ENCODE results near the gene RIMKLB. TPM values are rescaled to one million over a fixed set of nuclear protein-coding genes. Genes with fewer than 3 reads are reported as not detected.

RIMKLB gene
- total RNA-seq, 1 experiment from 2014 or later = 34.4 TPM

GRCh38 chr12:8813572-8814357, 116.0 kb downstream of the RIMKLB start:
- no peaks in the 10 kb centered on the region for H3K4me1 Mint-ChIP-seq (ENCODE audit: insufficient read depth, unreplicated experiment)
- H3K36me3 Mint-ChIP-seq (ENCODE audit: insufficient read depth, unreplicated experiment) = no peaks in the 10 kb centered on the region
- CTCF ChIA-PET = interaction anchor here (0.6 kb wide), 2 partner anchors 33 to 71 kb away, joined by 4 to 6 read pairs; no protein-coding TSS in a partner anchor
- no peak overlapping the region for H3K27ac Mint-ChIP-seq (ENCODE audit: low read depth, unreplicated experiment)
- BruUV-seq (replicated peaks) = no TSS peak
- TF ChIP-seq CTCF (IDR thresholded peaks at IDR 0.05; ENCODE audit: unreplicated experiment) = no peak
- intact Hi-C loops (cut with micrococcal nuclease) = no loop called here
- DNase-seq (ENCODE audit: unreplicated experiment) = no peak
- H3K9me3 Mint-ChIP-seq (ENCODE audit: unreplicated experiment) = no peaks in the 10 kb centered on the region
- no peaks in the 10 kb centered on the region for H3K27me3 Mint-ChIP-seq (ENCODE audit: insufficient read depth, unreplicated experiment)
- no peak overlapping the region for H3K4me3 Mint-ChIP-seq (ENCODE audit: unreplicated experiment)
- POLR2A ChIA-PET = no interaction called here

- ChIA-PET POLR2A (no interaction called here), CTCF (interaction anchor here (0.6 to 1.5 kb wide), 4 partner anchors 14 to 272 kb away, joined by 3 to 8 read pairs (median 3); no protein-coding TSS in a partner anchor)
- Mint-ChIP-seq H3K36me3 (ENCODE audit: insufficient read depth, unreplicated experiment) (no peaks in the 10 kb centered on the region), H3K27ac (ENCODE audit: low read depth, unreplicated experiment) (no peak overlapping the region), H3K4me3 (ENCODE audit: unreplicated experiment) (no peak overlapping the region), H3K27me3 (ENCODE audit: insufficient read depth, unreplicated experiment) (no peaks in the 10 kb centered on the region), H3K4me1 (ENCODE audit: insufficient read depth, unreplicated experiment) (no peaks in the 10 kb centered on the region), H3K9me3 (ENCODE audit: unreplicated experiment) (no peaks in the 10 kb centered on the region)
- no TSS peak for BruUV-seq (replicated peaks)
- intact Hi-C loops (cut with micrococcal nuclease) = no loop called here
- TF ChIP-seq CTCF (IDR thresholded peaks at IDR 0.05; ENCODE audit: unreplicated experiment) = no peak
- no peak for DNase-seq (ENCODE audit: unreplicated experiment)
These were observed 118.8 kb downstream of the RIMKLB start for GRCh38 chr12:8816448-8817050.

- no peak for DNase-seq (ENCODE audit: unreplicated experiment)
- H3K4me1 Mint-ChIP-seq (ENCODE audit: insufficient read depth, unreplicated experiment) = no peaks in the 10 kb centered on the region
- ChIA-PET POLR2A (interaction anchor here (0.7 kb wide), 1 partner anchor 904 kb away, joined by 4 read pairs; no protein-coding TSS in a partner anchor), CTCF (interaction anchor here (1.4 to 1.7 kb wide), 3 partner anchors 72 to 273 kb away, joined by 3 to 6 read pairs (median 3); no protein-coding TSS in a partner anchor)
- no peak overlapping the region for H3K4me3 Mint-ChIP-seq (ENCODE audit: unreplicated experiment)
- intact Hi-C loops (cut with micrococcal nuclease) = no loop called here
- no peaks in the 10 kb centered on the region for H3K36me3 Mint-ChIP-seq (ENCODE audit: insufficient read depth, unreplicated experiment)
- TF ChIP-seq CTCF (IDR thresholded peaks at IDR 0.05; ENCODE audit: unreplicated experiment) = no peak
- H3K9me3 Mint-ChIP-seq (ENCODE audit: unreplicated experiment) = no peaks in the 10 kb centered on the region
- no peaks in the 10 kb centered on the region for H3K27me3 Mint-ChIP-seq (ENCODE audit: insufficient read depth, unreplicated experiment)
- H3K27ac Mint-ChIP-seq (ENCODE audit: low read depth, unreplicated experiment) = no peak overlapping the region
- no TSS peak for BruUV-seq (replicated peaks)
These were observed 120.1 kb downstream of the RIMKLB start for GRCh38 chr12:8817856-8818255.

- Mint-ChIP-seq H3K4me1 (ENCODE audit: insufficient read depth, unreplicated experiment) (no peaks in the 10 kb centered on the region), H3K9me3 (ENCODE audit: unreplicated experiment) (no peaks in the 10 kb centered on the region), H3K4me3 (ENCODE audit: unreplicated experiment) (no peak overlapping the region), H3K27ac (ENCODE audit: low read depth, unreplicated experiment) (no peak overlapping the region), H3K36me3 (ENCODE audit: insufficient read depth, unreplicated experiment) (no peaks in the 10 kb centered on the region), H3K27me3 (ENCODE audit: insufficient read depth, unreplicated experiment) (no peaks in the 10 kb centered on the region)
- no TSS peak for BruUV-seq (replicated peaks)
- intact Hi-C loops (cut with micrococcal nuclease) = no loop called here
- DNase-seq (ENCODE audit: unreplicated experiment) = no peak
- POLR2A ChIA-PET = interaction anchor here (0.7 kb wide), 1 partner anchor 904 kb away, joined by 4 read pairs; no protein-coding TSS in a partner anchor
- CTCF ChIA-PET = interaction anchor here (1.3 to 1.7 kb wide), 4 partner anchors 41 to 230 kb away, joined by 3 to 7 read pairs (median 5); no protein-coding TSS in a partner anchor
- no peak for TF ChIP-seq CTCF (IDR thresholded peaks at IDR 0.05; ENCODE audit: unreplicated experiment)
These were observed 120.7 kb downstream of the RIMKLB start for GRCh38 chr12:8818526-8818925.

Measured in MCF 10A (cell line).